Mononuclear cell (primary cell): ENCODE results near the gene SPATS2L. TPM values are rescaled to one million over a fixed set of nuclear protein-coding genes. Genes with fewer than 3 reads are reported as not detected.

ENCODE experiments used
- H3K27me3 ChIP-seq: 2 replicates; pipeline ENCODE4 v1.6.0; 2011; ENCODE audit warnings: low read length, control low read depth; ENCODE audit not compliant: insufficient read depth
- H3K4me1 ChIP-seq: 2 replicates; pipeline ENCODE4 v1.5.1; 2011; ENCODE audit warnings: mild to moderate bottlenecking, low read length, control low read depth; ENCODE audit not compliant: insufficient read depth
- H3K4me3 ChIP-seq: 2 replicates; pipeline ENCODE4 v1.5.1; 2011; ENCODE audit warnings: mild to moderate bottlenecking, low read length, moderate library complexity
- H3K9me3 ChIP-seq: 2 replicates; pipeline ENCODE4 v1.5.1; 2011; ENCODE audit warnings: low read depth, mild to moderate bottlenecking, control low read depth, low read length
- total RNA-seq: library from RNA; depleted of rRNA; stranded (reverse); fragments of >200 nt; gene quantifications from one replicate; pipeline ENCODE4 v1.2.3, GENCODE V29; 2012

Gene SPATS2L
- total RNA-seq, 1 donor, result 3.5 TPM

DNA sequence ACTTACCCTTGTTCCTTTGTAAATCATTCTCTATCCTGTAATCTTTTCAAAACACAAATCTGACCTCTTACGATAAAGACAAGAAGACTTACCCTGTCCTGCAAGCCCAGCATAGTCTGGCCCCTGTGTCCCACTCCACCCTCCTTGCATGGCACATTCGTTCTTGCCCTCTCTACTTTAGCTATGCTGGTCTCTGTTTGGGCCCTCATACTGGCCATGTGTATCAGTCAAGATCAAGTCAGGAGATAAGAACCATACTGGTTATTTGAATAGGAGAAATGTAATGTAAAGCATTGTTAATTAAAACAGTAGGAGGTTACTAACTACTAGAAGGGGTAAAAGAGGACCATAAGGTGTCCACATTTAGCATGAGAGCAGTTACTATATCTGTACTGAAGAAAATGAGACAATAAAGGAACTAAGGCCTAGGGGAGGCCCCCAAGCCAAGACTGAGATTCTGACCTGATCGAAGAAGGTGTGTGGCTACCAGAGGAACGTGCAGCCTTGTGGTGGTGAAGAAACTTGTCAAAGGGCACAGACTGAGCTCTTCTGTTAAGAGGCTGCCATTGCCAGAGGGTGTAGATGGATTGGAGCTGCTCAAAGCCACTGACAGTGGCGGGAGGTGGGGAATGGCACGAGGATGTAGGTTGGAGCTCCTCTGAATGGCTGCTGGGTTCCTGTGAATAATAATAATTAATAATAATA is 122.6 kb downstream of the SPATS2L start:
- Histone ChIP-seq H3K4me3 (no peak overlapping the region), H3K9me3 (no peaks in the 10 kb centered on the region), H3K27me3 (no peaks in the 10 kb centered on the region), H3K4me1 (no peaks in the 10 kb centered on the region)

DNA sequence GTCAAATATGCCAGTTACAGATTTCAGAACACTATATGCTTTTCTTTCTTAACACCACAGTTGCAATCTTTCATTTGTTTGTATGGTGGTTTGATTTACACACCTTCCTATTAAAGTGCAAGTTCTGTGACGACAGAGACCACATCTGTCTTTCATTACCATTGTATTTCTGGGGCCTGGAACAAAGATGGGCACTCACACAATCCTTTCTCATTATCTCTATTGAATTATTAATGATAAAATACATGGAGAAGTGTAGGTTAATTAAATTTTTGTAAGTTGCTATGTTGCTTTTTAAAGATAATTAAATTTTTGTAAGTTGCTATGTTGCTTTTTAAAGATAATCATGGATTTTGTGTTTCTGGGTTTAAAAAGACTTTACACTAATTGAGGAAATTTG is 123.5 kb downstream of the SPATS2L start:
- no peak overlapping the region for H3K4me3 ChIP-seq
- no peaks in the 10 kb centered on the region for H3K27me3 ChIP-seq
- H3K4me1 ChIP-seq, result no peaks in the 10 kb centered on the region
- H3K9me3 ChIP-seq, result no peaks in the 10 kb centered on the region

DNA sequence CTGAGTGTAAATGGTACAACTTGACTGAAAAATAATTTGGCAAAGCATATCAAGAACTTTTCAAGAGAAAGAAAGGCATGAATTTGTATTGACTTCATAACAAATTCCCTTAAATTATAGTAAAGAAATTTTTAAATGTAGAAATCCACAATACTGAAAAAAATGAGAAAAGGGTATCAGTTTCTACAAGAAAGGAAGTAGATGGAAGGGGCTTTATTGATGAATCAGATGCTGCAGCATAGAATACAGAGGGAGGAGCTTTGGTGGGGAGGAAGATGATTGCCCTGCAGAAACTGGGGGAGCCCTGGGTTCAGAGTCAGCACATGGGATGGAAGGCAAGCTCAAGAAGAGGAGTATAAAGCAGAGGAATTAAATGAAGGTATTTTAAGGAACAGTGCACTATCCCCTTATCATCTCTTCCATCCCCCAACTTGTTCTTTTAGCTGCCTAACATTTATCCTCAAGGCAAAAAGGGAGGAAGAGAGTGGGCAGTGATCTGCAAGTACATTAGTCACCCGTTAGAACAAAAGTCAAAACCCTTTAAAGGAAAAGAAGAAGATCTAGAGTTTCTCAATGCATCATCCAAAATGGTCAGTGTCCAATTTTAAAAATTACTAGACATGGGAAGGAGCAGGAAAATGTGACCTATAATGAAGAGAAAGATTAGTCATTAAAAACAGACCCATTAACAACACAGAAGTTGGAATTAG is 125.7 kb downstream of the SPATS2L start:
- Histone ChIP-seq H3K4me3 (no peak overlapping the region), H3K27me3 (no peaks in the 10 kb centered on the region), H3K4me1 (no peaks in the 10 kb centered on the region), H3K9me3 (no peaks in the 10 kb centered on the region)

DNA sequence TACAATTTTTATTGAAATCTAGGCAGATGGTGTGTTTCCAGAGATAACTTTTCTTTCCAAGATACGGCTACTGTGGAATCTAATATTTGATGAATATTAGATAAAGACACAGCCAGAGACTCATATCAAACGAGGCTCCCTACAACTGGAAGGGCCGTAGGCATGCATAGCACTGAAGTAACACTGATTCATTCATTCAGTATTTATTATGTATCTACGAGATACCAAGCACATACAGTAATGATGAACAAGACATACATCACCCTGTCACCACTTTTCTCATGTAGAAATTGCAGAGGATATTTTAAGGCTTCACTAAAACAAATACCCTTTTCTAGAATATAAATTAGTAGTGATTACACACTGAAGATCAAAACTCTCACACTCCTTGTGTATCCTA is 128.9 kb downstream of the SPATS2L start:
- no peaks in the 10 kb centered on the region for H3K9me3 ChIP-seq
- H3K4me3 ChIP-seq, result no peak overlapping the region
- H3K27me3 ChIP-seq, result no peaks in the 10 kb centered on the region
- no peaks in the 10 kb centered on the region for H3K4me1 ChIP-seq

DNA sequence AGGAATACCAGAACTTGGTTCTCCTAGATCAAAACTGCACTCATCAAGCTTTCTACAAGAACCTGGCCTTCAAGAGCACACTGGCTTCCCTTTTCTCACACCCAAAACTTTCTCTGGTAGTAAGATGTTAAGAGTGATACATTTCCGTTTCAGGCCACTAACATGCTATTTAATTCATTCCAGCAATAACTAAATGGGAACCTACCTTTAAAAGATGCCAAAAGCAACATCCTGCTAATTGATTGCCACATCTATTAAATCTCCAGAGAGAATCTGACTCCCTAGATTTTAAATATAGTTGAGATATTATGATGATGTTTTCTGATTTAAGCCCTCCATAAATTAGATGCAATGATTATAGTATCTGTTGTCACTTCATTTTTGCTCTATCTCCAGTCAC is 131.8 kb downstream of the SPATS2L start:
- H3K4me3 ChIP-seq, result no peak overlapping the region
- no peaks in the 10 kb centered on the region for H3K27me3 ChIP-seq
- no peaks in the 10 kb centered on the region for H3K9me3 ChIP-seq
- H3K4me1 ChIP-seq, result no peaks in the 10 kb centered on the region

DNA sequence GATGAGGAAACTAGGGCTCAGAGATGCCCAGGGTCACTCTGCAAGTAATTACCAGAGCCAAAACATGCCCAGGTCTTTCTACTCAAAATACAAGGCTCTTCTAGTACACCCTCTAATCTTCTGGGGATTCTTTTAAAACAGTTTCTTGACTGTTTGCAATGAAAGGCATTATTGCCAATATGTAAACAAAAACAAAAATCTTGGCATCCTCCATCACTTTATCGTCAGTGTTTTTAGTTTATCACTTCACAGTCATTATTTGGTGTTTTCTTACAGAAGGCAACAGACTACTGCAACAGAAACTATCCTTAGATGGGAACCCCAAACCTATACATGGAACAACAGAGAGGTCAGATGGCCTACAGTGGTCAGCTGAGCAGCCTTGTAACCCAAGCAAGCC is 132.4 kb downstream of the SPATS2L start:
- H3K4me1 ChIP-seq, result no peaks in the 10 kb centered on the region
- no peaks in the 10 kb centered on the region for H3K27me3 ChIP-seq
- H3K9me3 ChIP-seq, result no peaks in the 10 kb centered on the region
- no peak overlapping the region for H3K4me3 ChIP-seq

DNA sequence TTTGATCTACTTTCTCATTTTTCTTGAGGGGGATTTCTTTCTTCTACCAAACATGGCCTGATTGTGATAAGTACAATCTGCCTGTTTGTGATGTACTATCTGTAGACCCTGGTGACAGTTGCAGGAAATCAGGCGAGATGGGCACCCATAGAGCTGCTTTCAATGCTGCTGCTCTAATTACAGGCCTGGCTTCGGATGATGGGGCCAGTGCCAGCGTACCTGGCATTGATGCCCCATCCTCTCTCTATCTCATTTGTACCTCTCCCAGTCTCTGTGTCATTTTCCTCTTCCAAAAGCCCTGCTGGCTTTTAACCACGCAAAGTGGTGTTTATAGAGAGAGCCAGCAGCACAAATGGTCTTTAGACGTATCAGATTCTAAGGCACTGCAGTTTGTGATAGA is 133.5 kb downstream of the SPATS2L start:
- H3K4me3 ChIP-seq, result no peak overlapping the region

DNA sequence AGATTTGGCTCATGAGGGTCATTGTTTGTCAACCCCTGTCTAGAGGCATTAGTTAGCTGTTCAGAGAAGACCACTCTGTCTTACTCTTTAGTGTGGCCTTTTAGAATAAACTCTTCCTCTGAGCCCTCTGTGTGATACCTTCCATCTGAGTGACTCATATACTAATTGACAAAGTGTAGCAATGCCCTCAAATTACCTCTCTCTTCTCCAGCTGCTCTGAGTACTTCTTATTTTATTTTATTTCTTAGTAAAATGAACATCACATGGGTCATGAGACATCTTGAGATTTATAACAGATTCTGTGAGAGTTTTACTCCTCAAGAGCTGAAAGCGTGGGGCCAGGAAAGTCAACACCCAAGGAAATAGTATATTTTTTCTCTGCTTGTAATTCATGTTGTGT is 136.0 kb downstream of the SPATS2L start:
- no peaks in the 10 kb centered on the region for H3K4me1 ChIP-seq
- no peak overlapping the region for H3K4me3 ChIP-seq
- no peaks in the 10 kb centered on the region for H3K27me3 ChIP-seq
- H3K9me3 ChIP-seq, result no peaks in the 10 kb centered on the region

More for the DNA sequence above, 133.5 kb downstream of the SPATS2L start:
- no peaks in the 10 kb centered on the region for H3K27me3 ChIP-seq
- no peaks in the 10 kb centered on the region for H3K9me3 ChIP-seq
- H3K4me1 ChIP-seq, result no peaks in the 10 kb centered on the region

DNA sequence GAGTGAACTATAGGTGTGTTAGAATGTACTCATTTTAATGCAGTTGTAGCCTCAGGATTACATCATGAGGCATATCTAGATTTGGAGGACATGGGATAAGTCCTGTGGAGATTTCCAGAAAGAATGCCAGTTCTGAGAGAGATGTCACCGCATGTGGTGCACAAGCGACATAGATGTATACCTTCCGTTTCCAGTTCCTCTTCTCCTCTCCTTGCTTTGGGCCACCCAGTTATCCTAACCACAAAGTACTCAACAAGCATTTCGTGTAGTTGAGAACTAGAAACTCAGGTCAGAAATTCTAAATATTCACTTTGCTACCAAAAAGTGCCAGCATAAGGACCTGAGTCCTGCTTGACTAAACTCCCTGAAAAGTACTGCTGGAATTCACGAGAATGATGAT is 136.9 kb downstream of the SPATS2L start:
- Histone ChIP-seq H3K9me3 (no peaks in the 10 kb centered on the region), H3K4me1 (no peaks in the 10 kb centered on the region), H3K4me3 (no peak overlapping the region), H3K27me3 (no peaks in the 10 kb centered on the region)

DNA sequence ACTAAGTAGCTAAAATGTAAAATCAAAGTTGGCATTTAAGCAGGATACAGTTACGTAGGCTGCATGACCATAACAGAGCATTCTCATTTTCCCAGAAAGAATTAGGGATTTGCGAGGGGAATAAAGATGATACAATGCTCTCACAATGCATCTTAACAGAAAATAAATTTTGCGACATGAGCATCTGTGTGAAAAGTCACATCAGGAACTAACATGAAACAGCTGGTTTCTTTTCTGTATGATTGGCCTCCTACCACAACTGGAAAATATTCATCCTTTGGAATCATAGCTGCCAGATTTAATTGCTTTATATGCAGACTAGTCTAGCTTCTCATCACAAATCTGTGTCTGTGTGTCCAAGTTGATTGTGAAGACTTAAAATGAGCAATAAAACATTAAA is 137.4 kb downstream of the SPATS2L start:
- H3K4me1 ChIP-seq, result no peaks in the 10 kb centered on the region
- H3K9me3 ChIP-seq, result no peaks in the 10 kb centered on the region
- H3K27me3 ChIP-seq, result no peaks in the 10 kb centered on the region
- no peak overlapping the region for H3K4me3 ChIP-seq

DNA sequence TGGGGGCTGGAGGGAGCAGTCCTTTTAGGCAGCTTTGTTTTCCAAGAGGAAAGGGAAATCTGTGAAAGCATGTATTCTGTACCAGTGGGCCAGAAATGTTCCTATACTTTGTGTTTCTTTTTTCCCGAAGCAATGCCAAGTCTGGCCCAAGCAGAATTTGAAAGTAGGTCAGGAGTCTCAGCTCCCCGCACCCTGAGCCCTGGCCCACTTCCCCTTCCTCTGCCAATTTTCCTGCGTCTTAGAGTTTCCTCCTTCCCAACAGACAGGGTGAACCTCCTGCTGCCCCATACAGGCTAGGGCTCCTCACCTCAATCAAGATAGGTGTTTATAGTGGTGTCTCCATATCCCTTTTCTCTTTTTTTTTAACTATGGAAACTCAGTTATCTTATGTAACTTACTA is 138.0 kb downstream of the SPATS2L start:
- H3K4me3 ChIP-seq, result no peak overlapping the region
- no peaks in the 10 kb centered on the region for H3K9me3 ChIP-seq
- no peaks in the 10 kb centered on the region for H3K4me1 ChIP-seq
- no peaks in the 10 kb centered on the region for H3K27me3 ChIP-seq

DNA sequence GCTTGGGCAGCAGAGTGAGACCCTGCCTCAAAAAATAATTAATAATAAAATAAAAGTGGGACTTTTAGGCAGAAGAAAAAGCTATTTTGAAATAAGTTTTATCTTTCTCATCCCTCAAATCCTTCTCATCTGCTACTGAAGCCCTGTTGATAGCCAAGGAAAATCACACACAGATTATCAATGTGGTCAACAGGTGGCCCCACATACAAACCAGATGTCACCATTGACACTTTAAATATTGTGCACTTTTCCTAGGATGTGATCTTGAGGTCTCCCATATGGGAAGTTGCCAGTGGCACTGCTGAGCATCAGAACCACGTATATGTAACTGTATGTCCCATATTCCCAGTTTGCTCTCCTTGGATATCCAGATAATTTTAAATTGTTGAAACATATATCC is 138.8 kb downstream of the SPATS2L start:
- Histone ChIP-seq H3K27me3 (no peaks in the 10 kb centered on the region), H3K9me3 (no peaks in the 10 kb centered on the region), H3K4me3 (no peak overlapping the region), H3K4me1 (peaks cover 2% of the 10 kb centered on the region)

DNA sequence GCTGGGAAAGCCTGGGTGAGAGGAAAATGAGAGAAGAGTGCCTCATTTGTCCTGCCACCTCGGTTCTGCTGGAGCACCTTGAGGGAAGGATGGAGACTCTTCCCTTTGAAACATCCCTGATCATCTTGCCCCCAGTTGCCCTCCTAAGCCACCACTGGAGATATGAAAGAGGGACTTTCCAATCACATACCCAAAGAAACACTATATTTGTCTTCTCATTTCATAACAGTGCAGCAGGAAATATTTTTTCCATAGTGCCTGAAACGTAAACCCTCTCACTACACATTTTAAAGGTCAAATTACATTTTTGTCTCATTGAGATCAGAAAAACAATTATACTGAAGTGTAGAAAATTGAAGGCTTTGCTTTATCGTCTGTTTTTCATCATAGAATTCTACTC is 140.1 kb downstream of the SPATS2L start:
- Histone ChIP-seq H3K4me1 (peaks cover 15% of the 10 kb centered on the region), H3K4me3 (no peak overlapping the region), H3K9me3 (no peaks in the 10 kb centered on the region), H3K27me3 (no peaks in the 10 kb centered on the region)

DNA sequence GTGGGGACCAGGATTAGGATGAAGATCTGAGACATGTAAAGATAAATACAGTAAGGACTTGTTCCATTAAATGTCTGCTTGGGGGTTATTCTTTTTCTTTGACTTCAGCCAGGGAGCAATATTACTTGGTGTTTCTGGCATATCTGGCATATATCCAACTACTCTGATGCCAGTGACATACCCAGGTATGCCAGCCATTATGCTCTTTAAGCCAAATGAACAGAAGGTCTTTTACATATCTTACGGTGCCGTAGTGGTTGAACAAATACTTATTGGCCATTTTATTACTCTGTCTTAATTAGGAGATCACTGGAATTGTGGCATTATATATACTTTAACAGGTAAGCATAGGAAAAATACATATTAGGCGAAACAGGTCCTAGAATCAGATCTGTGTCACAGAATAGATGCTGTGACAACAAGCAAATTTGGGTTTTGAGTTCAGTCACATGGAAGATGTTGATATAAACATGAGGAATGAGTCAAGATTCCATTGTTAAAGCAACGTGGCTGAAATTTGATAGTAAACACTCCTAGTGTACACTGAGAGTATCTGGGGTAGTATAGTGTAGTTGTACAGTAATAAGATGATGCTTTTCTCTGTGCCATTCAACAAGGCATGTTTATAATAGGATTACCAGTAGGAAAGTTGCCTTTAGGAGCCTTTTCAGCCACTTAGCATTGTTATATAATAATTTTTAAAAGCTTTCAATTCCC is 140.8 kb downstream of the SPATS2L start:
- peaks cover 18% of the 10 kb centered on the region for H3K4me1 ChIP-seq
- no peak overlapping the region for H3K4me3 ChIP-seq
- no peaks in the 10 kb centered on the region for H3K27me3 ChIP-seq
- H3K9me3 ChIP-seq, result no peaks in the 10 kb centered on the region

DNA sequence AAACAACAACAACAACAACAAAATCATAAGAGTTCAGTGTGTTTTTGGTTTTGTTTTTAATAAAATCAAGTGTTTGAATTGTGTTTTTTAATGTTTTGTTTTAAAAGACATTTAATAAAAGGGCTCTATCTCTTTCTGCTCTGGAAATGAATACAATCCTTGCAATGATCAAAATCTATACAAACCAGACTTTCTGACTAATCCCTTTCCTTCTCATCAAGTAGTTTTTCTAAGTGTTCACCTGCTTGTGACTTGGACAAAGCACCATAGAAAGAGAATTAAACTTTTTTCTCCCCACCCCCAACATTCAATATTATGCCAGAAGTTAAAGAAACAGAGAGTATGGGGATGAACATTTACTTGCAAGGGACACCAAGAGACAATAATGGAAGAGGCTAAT is 142.0 kb downstream of the SPATS2L start:
- Histone ChIP-seq H3K4me3 (no peak overlapping the region), H3K9me3 (no peaks in the 10 kb centered on the region), H3K27me3 (no peaks in the 10 kb centered on the region), H3K4me1 (peaks cover 18% of the 10 kb centered on the region)
